ENCODE measurements around the gene BARX2.
"Not testable (repeated sequence)": the region's sequence is repeated elsewhere in the genome, so short reads cannot be mapped to it uniquely, and the experiment has no call there.

Gene BARX2, protein sequence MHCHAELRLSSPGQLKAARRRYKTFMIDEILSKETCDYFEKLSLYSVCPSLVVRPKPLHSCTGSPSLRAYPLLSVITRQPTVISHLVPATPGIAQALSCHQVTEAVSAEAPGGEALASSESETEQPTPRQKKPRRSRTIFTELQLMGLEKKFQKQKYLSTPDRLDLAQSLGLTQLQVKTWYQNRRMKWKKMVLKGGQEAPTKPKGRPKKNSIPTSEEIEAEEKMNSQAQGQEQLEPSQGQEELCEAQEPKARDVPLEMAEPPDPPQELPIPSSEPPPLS

DNA sequence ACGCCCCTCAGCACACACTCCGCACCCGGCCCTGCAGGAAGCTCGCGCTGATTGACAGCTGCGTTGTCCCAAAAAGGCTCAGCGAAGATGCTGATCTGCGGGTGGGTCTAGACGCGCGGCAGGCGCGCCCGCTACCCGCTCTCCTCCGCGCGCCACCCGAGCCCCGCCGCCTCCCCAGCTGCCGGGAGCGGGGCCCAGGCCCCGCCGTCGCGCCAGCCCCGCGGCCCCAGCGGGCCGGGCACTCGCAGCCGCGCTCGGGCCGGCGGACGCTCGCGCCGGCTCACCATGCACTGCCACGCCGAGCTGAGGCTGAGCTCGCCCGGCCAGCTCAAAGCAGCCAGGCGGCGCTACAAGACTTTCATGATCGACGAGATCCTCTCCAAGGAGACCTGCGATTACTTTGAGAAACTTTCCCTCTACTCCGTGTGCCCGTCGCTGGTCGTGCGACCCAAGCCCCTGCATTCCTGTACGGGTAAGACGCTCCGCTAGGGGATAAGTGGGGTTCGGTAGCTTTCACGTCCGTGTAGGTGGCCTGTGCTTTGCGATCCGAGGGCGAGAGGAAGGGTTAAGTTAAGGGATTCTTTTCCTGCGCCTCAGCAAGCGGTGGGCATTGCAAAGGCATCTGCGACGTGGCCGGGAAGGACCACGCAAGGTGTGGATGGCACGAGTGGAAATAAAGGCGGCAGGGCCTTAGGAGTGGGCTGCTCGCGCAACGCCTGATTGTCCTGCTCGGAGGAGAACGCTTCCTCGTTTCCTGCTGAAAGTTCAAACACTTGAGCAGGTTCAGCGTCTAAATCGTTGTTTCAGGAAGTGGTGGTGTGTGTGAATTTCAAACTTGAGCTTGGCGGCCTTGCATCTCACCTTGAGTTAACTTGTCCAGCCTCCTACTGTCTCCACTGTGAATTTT is at the start of gene BARX2:
BARX2 (plus strand) TSS at position 98 of the 907 bp plus-strand sequence; CDS start at position 286, 188 bp downstream.
- no peak for DNase-seq

DNA sequence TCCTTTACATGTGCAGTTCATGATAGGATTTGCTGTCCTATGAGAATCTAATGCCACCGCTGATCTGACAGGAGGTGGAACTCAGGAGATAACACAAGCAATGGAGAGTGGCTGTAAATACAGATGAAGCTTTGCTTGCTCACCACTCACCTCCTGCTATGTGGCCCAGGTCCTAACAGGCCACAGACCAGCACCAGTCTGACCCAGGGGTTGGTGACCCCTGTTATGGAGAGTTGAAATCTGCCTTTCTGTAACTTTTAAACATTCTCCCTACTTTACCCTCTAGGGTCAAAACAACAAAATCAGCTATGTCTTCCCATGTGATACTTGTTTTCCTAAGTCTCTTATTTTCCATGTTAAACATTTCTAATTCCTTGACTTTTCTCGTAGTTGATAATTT is 48.7 kb upstream of the BARX2 start:
- no peak for DNase-seq

DNA sequence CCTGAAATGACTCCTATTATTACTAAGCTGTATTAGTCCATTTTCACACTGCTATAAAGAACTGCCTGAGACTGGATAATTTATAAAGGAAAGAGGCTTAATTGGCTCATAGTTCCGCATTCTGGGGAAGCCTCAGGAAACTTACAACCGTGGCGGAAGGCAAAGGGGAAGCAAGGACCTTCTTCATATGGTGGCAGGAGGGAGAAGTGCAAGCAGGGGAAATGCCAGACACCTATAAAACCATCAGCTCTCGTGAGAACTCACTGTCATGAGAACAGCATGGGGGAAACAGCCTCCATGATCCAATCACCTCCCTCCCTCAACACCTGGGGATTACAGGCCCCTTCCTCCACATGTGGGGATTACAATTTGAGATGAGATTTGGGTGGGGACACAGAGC is 47.9 kb upstream of the BARX2 start:
- not testable (repeated sequence) for DNase-seq

DNA sequence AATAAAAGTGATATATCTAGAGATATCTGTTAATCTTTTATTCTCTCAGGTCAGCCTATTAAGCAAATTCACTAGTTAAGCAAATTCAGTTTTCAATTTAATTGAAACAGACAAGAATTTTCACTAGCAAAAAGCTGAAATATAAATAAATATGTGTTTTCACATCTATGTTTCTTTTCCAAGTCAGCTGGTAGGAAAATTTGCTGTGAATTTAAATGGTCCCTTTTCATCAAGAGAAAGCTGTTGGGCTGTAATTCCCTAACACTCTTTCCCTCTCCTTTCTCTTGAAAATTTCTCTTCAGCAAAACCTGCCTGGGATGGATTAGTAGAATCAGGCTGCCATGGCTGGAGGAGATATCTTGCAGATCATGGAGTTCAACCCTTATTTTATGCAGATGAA is 46.9 kb upstream of the BARX2 start:
- DNase-seq = no peak

DNA sequence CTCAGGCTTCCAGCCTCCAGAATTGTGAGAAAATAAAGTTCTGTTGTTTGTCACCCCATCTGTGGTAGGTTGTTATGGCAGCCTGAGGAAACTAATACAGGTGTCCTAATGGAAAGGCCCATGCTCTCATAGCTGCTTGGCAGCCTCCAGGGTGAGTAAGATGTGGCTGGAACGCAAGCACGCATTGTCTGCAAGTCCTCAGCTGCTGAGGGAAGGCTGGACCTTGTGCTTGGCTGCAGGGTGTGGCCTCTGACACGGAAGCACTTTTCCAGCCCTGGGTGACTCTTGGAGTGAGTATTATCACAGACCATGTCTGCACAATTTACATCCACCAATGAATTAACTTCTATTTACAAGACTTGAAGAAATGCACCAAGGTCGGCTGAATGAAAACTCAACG is 44.4 kb upstream of the BARX2 start:
- DNase-seq = no peak

DNA sequence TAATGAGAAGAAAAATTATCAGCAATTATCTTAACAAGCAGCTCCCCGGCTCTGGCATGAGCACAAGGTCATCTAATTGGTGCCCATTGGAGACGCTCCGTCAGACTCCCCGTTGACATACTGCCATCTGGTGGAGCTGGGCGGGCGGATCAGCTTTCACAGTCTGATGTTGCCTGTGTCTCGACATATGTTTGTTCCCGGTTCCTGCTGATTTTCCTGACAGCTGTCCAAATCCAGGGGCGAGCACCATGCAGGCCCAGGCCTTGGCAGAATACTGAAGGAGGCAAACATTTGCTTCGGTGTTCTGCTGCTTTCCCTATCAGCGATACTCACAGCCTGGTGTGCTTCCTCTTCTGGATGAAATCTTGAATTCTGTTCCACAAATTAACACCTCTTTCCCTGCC is 43.8 kb upstream of the BARX2 start:
- DNase-seq = peak; percentile 5 to 47 (median 8)

DNA sequence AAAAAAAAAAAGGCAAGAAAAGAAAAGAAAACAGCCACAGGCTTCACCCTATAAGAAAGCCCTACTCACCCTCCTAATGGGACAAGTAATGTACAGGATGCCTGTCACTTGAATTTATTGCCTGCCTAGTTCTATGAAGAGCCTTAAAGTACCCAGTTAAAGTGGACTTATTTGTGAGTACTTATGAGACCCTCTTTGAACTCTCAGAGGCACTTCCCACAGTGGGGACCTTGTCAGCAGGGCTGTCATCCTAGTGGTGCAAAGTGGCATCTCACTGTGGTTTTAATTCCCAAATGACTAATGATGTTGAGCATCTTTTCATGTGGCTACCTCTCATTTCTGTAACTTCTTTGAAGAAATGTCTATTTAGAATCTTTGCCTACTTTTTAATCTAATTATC is 41.8 kb upstream of the BARX2 start:
- no peak for DNase-seq

DNA sequence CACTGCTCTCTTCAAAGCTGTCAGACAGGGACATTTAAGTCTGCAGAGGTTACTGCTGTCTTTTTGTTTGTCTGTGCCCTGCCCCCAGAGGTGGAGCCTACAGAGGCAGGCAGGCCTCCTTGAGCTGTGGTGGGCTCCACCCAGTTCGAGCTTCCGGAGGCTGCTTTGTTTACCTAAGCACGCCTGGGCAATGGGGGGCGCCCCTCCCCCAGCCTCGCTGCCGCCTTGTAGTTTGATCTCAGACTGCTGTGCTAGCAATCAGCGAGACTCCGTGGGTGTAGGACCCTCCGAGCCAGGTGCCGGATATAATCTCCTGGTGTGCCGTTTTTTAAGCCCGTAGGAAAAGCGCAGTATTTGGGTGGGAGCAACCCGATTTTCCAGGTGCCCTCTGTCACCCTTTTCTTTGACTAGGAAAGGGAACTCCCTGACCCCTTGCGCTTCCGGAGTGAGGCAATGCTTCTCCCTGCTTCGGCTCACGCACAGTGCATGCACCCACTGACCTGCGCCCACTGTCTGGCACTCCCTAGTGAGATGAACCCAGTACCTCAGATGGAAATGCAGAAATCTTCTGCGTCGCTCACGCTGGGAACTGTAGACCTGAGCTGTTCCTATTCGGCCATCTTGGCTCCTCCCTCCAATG is 31.2 kb upstream of the BARX2 start:
- peak in 2 of 4 experiments; percentile 2 to 3 for DNase-seq

DNA sequence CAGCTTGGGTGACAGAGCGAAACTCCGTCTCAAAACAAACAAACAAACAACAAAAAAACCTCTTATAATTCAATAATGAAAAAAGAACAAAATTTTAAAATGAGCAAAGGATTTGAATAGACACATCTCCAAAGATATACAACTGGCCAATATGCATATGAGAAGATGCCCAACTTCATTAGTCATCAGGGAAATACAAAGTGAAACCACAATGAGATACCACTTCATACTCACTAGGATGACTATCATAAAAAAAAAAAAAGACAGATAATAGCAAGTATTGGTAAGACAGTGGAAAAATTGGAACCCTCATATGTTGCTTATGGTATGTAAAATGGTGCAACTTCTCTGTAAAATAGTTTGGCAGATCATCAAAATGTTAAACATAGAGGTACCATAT is 28.7 kb upstream of the BARX2 start:
- DNase-seq = no peak

DNA sequence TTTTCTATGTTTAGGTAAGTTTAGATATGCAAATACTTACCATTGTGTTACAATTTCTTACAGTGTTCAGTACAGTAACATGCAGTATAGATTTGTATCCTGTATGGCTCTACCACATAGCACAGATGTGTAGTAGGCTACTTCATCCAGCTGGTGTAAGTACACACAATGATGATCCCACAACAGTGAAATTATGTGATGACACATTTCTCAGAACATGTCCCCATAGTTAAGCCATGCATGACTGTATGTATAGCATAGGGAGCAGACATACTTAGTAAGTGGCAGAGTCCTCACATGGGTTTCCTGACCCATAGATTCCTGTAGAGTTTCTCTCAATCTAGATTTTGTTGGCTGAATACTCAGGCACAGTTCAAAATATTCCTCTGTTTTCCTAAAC is 26.8 kb upstream of the BARX2 start:
- no peak for DNase-seq

DNA sequence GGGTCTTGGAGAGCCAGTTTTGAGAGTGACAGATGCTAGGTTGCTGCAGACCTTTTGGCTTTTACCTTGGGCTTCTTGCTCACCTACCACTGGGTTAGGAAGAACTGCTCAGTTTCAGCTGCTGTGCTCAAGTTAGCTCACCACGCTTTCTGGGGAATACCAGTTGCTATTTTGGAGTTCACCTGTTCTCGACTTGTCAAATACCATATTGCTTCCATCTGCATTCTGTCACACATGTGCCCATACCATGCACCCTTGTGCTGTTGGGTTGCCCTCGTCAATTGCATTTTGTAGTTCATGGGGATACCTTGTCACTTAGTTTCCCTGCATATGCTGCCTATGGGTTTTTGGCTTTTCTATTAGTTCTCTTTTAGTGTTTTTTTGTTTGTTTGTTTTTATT is 23.0 kb upstream of the BARX2 start:
- no peak for DNase-seq

DNA sequence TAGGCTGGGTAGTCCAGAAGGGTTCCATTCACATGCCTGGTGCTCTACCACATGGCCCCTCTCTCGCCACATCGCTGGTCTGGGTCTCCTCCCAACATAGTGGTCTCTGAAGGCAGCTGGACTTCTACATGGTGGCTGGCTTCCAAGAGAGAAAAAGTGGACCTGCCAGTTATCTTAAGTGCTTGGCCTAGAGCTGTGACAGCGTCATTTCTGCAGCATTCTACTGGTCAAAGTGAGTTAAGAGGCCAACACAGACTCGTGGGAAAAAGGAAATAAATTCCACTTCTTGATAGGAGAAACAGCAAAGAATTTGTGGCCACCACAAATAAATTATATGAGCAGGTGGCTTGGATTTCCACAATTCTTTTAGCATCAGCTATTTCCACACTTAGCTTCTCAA is 21.0 kb upstream of the BARX2 start:
- DNase-seq = no peak

DNA sequence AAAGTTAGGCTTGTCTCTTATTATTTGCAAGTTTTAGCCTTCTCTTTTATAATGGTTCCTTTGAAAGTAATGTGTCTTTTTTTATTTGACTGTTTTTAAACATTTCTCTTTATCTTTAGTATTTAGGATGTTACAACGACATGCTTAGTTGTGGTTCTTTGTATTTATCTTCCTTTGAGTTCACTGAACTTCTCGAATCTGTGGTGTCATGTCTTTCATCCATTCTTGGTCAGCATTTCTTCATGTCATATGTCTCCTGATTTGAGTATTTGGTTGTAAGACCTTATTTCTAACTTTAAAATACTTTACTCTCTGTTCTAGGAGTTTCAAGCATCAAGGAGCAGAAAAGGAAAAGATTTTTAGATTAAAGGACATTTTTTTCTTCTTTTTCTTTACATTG is 15.9 kb upstream of the BARX2 start:
- no peak for DNase-seq

DNA sequence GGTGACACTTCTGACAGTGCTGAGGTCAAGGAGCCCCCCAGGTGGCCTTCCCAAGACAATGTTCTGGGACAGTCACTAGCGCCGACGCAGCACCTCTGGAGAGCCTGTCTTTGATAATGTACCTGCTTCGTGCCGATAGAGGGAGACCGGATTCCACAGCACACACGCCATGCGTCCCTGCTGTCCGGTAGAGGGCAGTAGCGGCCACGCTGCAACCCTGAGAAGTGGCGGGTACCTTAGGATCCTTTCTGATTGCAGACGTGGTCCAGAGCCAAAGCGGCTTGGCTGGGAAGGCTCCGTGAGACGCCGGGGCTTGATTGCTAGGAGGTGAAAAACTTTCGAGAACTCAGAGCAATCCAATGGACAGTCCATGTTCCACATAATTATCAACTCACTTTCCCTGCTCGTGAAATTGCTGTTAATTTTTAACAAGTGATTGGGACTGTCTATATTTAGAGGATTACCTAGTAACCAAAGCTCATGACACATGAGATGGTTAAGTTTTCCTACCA is 11.4 kb upstream of the BARX2 start:
- DNase-seq = peak; percentile 33 to 47 (median 38)

DNA sequence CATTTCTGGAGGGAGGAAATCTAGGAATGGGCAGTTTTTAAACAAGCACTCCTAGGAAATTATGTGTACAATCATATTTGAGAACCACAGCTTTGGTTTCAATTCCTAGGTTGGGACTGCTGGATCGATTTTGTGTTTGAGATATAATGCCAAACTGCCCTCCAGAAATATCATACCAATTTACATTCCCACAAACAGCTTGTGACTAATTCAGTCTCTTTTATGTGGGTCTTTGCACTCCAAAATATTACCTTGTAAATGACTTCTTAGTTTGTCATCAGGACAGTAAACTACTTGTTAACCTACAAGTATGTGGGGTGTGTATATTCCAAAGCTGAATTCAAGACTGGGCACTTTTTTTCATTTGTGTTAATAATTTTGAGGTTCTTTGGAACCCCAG is 9.8 kb upstream of the BARX2 start:
- no peak for DNase-seq

DNA sequence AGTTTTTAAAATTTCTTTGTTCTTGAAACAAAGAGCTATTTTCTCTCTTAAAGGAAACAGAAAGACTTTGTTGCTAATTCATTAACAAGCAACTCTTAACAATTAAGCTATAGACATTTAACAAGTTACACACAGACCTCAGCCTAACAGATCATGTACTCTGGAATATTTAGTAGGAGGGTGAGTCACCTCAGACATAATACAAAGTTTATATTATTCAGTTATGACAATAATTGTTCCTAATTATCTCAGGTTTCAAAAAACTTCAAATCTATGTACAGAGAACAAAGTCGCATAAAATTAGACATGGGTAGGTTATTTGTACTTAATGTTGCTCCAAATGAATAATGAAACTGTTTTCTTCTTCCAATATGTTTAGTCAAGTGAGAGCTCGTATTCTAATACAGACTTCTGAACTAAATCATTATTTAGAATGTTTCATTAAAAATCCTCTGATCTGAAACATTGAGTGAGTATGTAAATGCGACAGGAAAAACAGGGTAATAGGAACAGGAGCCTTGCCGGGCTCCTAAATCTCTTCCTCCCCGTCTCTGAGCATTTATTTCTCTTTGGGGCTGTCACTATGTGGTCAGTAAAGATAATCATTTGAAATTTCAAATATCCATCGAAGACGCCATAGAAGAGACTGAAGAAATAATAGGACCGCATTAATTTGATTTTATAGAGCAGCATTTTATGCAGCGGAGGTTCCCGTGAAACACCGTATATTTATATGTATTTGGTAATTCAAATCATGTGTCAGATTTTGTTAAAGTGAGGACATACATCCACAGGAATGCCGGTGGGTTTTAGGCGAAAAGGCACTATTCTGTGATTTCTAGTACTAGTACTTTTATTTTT is 8.7 kb upstream of the BARX2 start:
- no peak for DNase-seq

DNA sequence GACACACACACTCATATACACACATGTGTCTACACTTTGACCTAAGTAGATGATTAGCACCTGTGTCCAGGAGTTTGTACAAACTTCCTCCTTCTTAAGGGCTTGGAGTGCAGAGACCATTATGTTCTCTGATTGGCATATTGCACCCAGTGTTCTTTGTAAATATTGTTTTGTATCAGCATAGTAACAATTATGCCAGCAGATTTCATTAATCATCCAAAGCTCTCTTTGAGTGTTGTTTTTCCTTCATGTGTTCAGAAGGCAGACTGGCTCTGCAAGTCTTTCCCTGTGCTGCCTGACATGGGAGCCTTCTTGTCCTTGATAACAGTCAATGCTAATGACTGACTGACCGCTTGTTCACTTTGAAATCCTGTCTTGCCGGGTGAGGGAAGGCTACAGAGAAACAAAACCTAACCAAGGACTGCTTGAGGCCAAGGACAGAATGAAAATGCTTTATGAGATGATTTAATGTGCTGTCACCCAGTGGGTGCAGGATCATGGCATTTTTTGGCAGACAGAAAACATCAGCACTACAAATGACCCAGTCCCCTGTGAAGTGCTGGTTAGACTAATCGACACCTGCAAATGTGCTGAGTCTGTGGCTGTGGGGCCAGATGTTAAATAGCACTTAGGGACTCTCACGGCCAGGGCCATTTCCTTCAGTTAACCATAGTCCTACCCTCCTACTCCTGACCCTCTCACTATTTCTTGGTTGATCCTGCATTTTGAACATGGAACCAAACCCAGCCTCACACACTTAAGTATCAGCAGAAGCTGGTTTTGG is 6.6 kb upstream of the BARX2 start:
- DNase-seq = no peak

DNA sequence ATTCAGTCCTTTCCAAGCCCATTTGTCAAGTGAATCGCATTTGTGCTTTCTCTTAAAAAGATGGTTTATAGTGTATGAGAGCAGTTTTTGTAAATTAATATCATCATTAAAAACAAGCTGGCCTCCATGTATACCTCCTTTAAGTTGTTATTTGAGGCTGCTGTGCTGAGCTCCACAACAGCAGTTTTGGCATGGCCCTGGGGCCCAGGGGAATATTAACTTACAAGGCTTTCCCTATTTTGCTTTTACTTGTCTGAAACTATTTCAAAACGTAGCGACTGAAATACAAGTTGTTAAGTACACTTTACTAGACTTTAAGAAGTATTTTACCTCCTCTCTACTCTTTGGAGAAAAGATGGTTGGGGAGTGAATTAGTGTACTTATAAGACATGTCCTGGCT is 4.9 kb upstream of the BARX2 start:
- DNase-seq = no peak

DNA sequence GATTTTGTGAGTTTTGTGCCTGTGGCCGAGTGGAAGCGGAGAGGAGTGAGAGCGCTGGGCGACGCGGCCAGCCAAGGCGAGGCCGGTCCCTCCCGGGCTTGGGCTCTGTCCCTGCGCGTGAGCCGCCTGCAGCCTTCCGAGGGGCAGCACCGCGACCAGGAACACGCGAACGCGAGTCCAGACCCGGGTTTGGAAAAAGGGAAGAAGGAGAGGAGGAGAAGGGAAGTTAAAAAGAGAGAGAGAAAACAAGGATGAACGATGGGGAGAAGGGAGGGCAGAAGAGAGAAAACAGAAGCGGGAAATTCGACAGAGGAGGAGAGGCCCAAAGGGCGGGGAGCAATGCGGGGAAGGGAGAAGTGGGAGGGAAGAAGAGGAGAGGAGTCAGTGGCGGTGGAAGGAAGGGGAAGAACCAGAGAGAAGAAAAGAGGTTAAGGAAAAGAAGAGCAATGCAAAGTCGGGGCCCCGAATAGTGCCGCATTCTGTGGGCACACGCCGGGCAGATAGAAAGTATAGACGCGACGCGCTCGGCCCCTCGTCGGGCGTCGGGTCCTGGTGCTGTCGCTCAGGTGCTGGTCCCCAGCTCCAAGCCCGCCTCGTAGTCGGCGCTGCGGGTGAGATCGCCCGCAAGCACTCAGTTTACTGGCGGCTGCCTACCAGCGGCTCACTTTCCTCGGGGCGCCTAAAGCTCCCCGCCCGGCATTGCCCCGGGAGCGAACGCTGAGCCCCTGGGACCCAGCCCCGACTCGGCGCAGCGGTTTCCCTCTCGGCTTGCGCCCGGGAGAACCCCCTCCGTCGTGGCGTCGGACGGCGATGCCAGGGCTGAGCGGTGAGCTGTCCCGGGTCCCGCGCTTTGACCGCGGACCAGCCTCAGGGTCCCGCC is 2.8 kb upstream of the BARX2 start:
- DNase-seq = no peak

DNA sequence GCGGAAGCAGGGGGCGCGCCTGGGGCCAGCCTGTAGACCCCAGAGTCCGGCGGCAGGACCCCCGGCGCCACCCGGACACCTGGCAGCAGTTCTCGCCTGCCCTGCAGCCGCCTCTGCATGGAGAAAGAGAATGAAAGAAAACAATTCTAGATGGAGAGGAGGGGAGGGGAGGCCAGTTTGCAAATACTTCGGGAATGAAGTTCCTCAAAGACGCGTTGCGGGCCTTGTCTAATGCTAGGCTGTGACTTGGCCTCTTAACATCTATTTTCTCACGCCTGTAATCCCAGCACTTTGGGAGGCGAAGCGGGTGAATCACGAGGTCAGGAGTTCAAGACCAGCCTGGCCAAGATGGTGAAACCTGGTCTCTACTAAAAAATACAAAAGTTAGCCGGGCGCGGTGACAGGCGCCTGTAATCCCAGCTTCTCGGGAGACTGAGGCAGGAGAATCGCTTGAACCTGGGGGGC is 2.1 kb upstream of the BARX2 start:
- DNase-seq = no peak
